Epithelial cell of esophagus (primary cell): ENCODE measurements around the gene RAD51B.
"Not testable (repeated sequence)": the region's sequence is repeated elsewhere in the genome, so short reads cannot be mapped to it uniquely, and the experiment has no call there.

ENCODE experiments used
- DNase-seq: peaks from one replicate; pipeline ENCODE4 v3.0.0; 2010; ENCODE audit warnings: low read depth
- H3K4me3 ChIP-seq: 2 replicates; pipeline ENCODE4 v1.5.1; 2011; ENCODE audit warnings: mild to moderate bottlenecking, low read length, control low read depth
- CTCF ChIP-seq: IDR thresholded peaks from 2 replicates; pipeline ENCODE4 v1.5.1; 2011; ENCODE audit warnings: low read depth, mild to moderate bottlenecking, low read length, control low read depth, inconsistent platforms; ENCODE audit not compliant: insufficient read depth; ENCODE audit errors: missing control alignments

RAD51B gene

DNA sequence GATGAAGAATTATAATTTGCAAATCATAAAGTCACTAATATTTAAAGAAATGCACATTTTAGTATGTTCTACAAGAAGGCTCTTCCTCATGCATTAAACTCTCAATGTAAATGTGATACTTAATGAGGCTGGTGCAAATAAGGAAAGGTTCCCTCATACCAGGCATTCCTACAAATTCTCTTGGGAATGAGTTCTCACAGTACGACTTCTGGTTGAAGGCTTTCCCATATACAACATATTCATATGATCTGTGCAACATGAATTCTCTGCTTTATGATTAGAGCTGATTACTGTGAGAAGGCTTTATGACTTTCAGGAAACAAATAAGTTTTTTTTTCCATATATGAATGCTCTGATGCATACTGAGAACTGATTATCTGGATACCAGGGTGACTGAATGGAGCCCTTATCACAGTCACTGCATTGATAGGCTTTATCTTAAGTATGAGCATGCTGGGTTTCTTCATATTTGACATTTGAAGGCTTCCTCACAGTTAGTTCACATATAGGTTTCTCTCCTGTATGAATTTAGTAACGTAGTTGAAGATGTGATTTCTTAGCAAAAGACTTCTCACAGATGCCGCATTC, 293.9 kb downstream of the RAD51B start:
- no peak for TF ChIP-seq CTCF
- no peak overlapping the region for H3K4me3 ChIP-seq
- DNase-seq, result no peak

GRCh38 chr14:68115952-68116351, 296.4 kb downstream of the RAD51B start:
- not testable (repeated sequence) for DNase-seq, H3K4me3 ChIP-seq

GRCh38 chr14:68122651-68123050, 303.1 kb downstream of the RAD51B start:
- no peak for TF ChIP-seq CTCF
- no peak for DNase-seq
- H3K4me3 ChIP-seq, result no peak overlapping the region

DNA sequence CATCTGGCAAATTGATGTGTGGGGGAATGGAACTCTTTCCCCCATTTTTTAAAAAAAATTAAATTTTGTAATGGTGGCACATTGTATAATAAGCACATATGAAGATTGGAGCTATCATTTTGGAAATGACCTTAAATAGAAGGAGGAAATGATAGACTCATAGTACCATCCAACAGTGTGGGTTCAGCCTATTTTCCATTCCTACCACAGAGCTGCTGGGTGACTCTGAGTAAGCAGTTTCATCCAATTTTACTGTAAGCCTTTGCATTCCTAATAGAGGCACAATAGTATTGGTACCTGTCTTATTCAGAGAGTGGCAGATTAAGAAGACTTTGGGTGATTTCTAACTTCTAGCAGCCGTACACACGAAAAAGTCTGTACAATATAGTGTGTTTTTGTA, 304.5 kb downstream of the RAD51B start:
- no peak for TF ChIP-seq CTCF
- no peak overlapping the region for H3K4me3 ChIP-seq
- DNase-seq, result no peak

GRCh38 chr14:68124979-68125731, 305.6 kb downstream of the RAD51B start:
- DNase-seq, result peak; percentile 87
- H3K4me3 ChIP-seq, result no peak overlapping the region
- no peak for TF ChIP-seq CTCF

- H3K4me3 ChIP-seq, result no peak overlapping the region
- no peak for DNase-seq
- no peak for TF ChIP-seq CTCF
Measured at GRCh38 chr14:68127166-68127565, 307.6 kb downstream of the RAD51B start.

GRCh38 chr14:68131907-68132306, 312.3 kb downstream of the RAD51B start:
- no peak overlapping the region for H3K4me3 ChIP-seq
- no peak for DNase-seq
- TF ChIP-seq CTCF, result no peak
